Stimulated activated CD4-positive, alpha-beta T cell treated with anti-CD3 and anti-CD28 coated beads, Interleukin-4, amount 100 ng/mL, for 24 hours (primary cell): ENCODE results near the gene COLEC12.

Experiments used
- DNase-seq: peaks from one replicate; pipeline ENCODE4 v3.0.0-alpha.2; 2020

COLEC12 gene

GRCh38 chr18:354471-354870 is 146.0 kb downstream of the COLEC12 start:
- DNase-seq: no peak

GRCh38 chr18:354003-354402 is 146.5 kb downstream of the COLEC12 start:
- no peak for DNase-seq

- no peak for DNase-seq
Observed at GRCh38 chr18:352438-352837, 148.1 kb downstream of the COLEC12 start.

- no peak for DNase-seq
Observed at GRCh38 chr18:350953-351572, 149.4 kb downstream of the COLEC12 start.

GRCh38 chr18:346600-346999 is 153.9 kb downstream of the COLEC12 start:
- no peak for DNase-seq

GRCh38 chr18:341102-341501 is 159.4 kb downstream of the COLEC12 start:
- no peak for DNase-seq

- no peak for DNase-seq
Observed at GRCh38 chr18:340044-340443, 160.5 kb downstream of the COLEC12 start.

- no peak for DNase-seq
Observed at GRCh38 chr18:339200-339599, 161.3 kb downstream of the COLEC12 start.

- no peak for DNase-seq
Observed at GRCh38 chr18:336713-337112, 163.8 kb downstream of the COLEC12 start.

- DNase-seq: no peak
Observed at GRCh38 chr18:335733-336132, 164.8 kb downstream of the COLEC12 start.

GRCh38 chr18:334575-335132 is 165.8 kb downstream of the COLEC12 start:
- DNase-seq: no peak

- no peak for DNase-seq
Observed at GRCh38 chr18:332721-333510, 167.6 kb downstream of the COLEC12 start.

GRCh38 chr18:332007-332406 is 168.5 kb downstream of the COLEC12 start:
- no peak for DNase-seq

- no peak for DNase-seq
Observed at GRCh38 chr18:331221-331821, 169.2 kb downstream of the COLEC12 start.

GRCh38 chr18:328928-329327 is 171.6 kb downstream of the COLEC12 start:
- no peak for DNase-seq

GRCh38 chr18:326846-327245 is 173.7 kb downstream of the COLEC12 start:
- no peak for DNase-seq

GRCh38 chr18:323253-323622 is 177.3 kb downstream of the COLEC12 start:
- DNase-seq: no peak

- DNase-seq: no peak
Observed at GRCh38 chr18:321865-322467, 178.5 kb downstream of the COLEC12 start.

- DNase-seq: no peak
Observed at GRCh38 chr18:320155-320554, 180.3 kb downstream of the COLEC12 start.

GRCh38 chr18:319720-320119 is 180.8 kb downstream of the COLEC12 start:
- DNase-seq: no peak

- no peak for DNase-seq
Observed at GRCh38 chr18:318791-319291, 181.7 kb downstream of the COLEC12 start.

GRCh38 chr18:317618-318017 is 182.9 kb downstream of the COLEC12 start:
- DNase-seq: no peak

- no peak for DNase-seq
Observed at GRCh38 chr18:316393-316792, 184.1 kb downstream of the COLEC12 start.
